GM21529 (cell line): ENCODE results near the gene SYNE3.

Experiments used
- ATAC-seq: cut with Tn5 transposase; IDR thresholded peaks from one replicate; pipeline ENCODE4 v1.9.1; 2021; ENCODE audit not compliant: unreplicated experiment

The SYNE3 gene

GRCh38 chr14:95509495-95509894 is 7.0 kb downstream of the SYNE3 start:
- ATAC-seq, result no peak

- no peak for ATAC-seq
These were observed 8.1 kb downstream of the SYNE3 start for GRCh38 chr14:95508377-95508776.

- ATAC-seq, result peak; percentile 26
These were observed 8.7 kb downstream of the SYNE3 start for GRCh38 chr14:95507701-95508103.

- no peak for ATAC-seq
These were observed 9.3 kb downstream of the SYNE3 start for GRCh38 chr14:95507174-95507573.

- ATAC-seq, result no peak
These were observed 11.3 kb downstream of the SYNE3 start for GRCh38 chr14:95505030-95505589.

- ATAC-seq, result peak; percentile 43
These were observed 12.1 kb downstream of the SYNE3 start for GRCh38 chr14:95504135-95505029.

GRCh38 chr14:95503365-95504134 is 12.9 kb downstream of the SYNE3 start:
- ATAC-seq, result peak; percentile 69

GRCh38 chr14:95502381-95502950 is 14.0 kb downstream of the SYNE3 start:
- no peak for ATAC-seq

GRCh38 chr14:95500772-95501401 is 15.6 kb downstream of the SYNE3 start:
- ATAC-seq, result no peak

GRCh38 chr14:95500201-95500681 is 16.2 kb downstream of the SYNE3 start:
- ATAC-seq, result no peak

- no peak for ATAC-seq
These were observed 17.1 kb downstream of the SYNE3 start for GRCh38 chr14:95499354-95499750.

- no peak for ATAC-seq
These were observed 17.7 kb downstream of the SYNE3 start for GRCh38 chr14:95498622-95499353.

GRCh38 chr14:95497561-95498011 is 18.9 kb downstream of the SYNE3 start:
- ATAC-seq, result no peak

- no peak for ATAC-seq
These were observed 19.7 kb downstream of the SYNE3 start for GRCh38 chr14:95496690-95497259.

GRCh38 chr14:95496111-95496681 is 20.3 kb downstream of the SYNE3 start:
- ATAC-seq, result peak; percentile 17

- ATAC-seq, result peak; percentile 89
These were observed 20.9 kb downstream of the SYNE3 start for GRCh38 chr14:95495538-95496025.

- no peak for ATAC-seq
These were observed 21.4 kb downstream of the SYNE3 start for GRCh38 chr14:95495076-95495475.

- no peak for ATAC-seq
These were observed 22.0 kb downstream of the SYNE3 start for GRCh38 chr14:95494456-95494855.

GRCh38 chr14:95493976-95494375 is 22.5 kb downstream of the SYNE3 start:
- ATAC-seq, result no peak
